PC-3 (cell line): ENCODE data around the gene MRLN. TPM values are rescaled to one million over a fixed set of nuclear protein-coding genes. Genes with fewer than 3 reads are reported as not detected.

Experiments used
- ATAC-seq: fragments of 200-7000 bp; cut with Tn5 transposase; 2 replicates; pipeline ENCODE4 v1.9.1; 2020; ENCODE audit warnings: mild to moderate bottlenecking, moderate library complexity
- BruUV-seq: library from RNA; stranded (reverse); fragments of 400-500 nt; replicated peaks from 2 replicates; lab custom pipeline; 2021; lab: Mats Ljungman, UMichigan
- CTCF ChIA-PET: fragments of 300-600 bp; sonication (Branson Sonifier 250); formaldehyde crosslinking; loops from one replicate; lab custom pipeline; 2022; ENCODE audit warnings: antibody characterized with exemption; lab: Charles Lee
- POLR2A ChIA-PET: fragments of 300-600 bp; sonication (Branson Sonifier 250); formaldehyde crosslinking; loops from one replicate; lab custom pipeline; 2022; ENCODE audit warnings: antibody characterized with exemption; ENCODE audit not compliant: unreplicated experiment; lab: Charles Lee
- DNase-seq: peaks from one replicate; pipeline ENCODE4 v3.0.0-alpha.2; 2015
- H2AFZ ChIP-seq: fragments of 300-600 bp; sonication (generic); 2 replicates; pipeline ENCODE4 v1.6.0; 2016; ENCODE audit warnings: antibody characterized with exemption, low read length
- H3F3A ChIP-seq: fragments of 300-600 bp; sonication (generic); one replicate; pipeline ENCODE4 v1.6.0; 2017; ENCODE audit warnings: antibody characterized with exemption, low read length, control low read depth, mild to moderate bottlenecking; ENCODE audit not compliant: unreplicated experiment
- H3K27ac ChIP-seq: fragments of 300-600 bp; sonication (generic); 2 replicates; pipeline ENCODE4 v1.5.1; 2016; ENCODE audit warnings: mild to moderate bottlenecking, low read length
- H3K27me3 ChIP-seq: fragments of 300-600 bp; sonication (generic); 2 replicates; pipeline ENCODE4 v1.6.1; 2016; ENCODE audit warnings: low read length, mixed read lengths
- H3K36me3 ChIP-seq: fragments of 300-600 bp; sonication (generic); 2 replicates; pipeline ENCODE4 v1.6.1; 2016; ENCODE audit warnings: low read depth, mixed run types, low read length, mixed read lengths
- H3K4me1 ChIP-seq: fragments of 300-600 bp; sonication (generic); 2 replicates; pipeline ENCODE4 v1.5.1; 2016; ENCODE audit warnings: low read length; ENCODE audit not compliant: insufficient read depth
- H3K4me2 ChIP-seq: fragments of 300-600 bp; sonication (generic); 2 replicates; pipeline ENCODE4 v1.6.0; 2016; ENCODE audit warnings: low read length
- H3K4me3 ChIP-seq: fragments of 300-600 bp; sonication (generic); 2 replicates; pipeline ENCODE4 v1.5.1; 2016; ENCODE audit warnings: mild to moderate bottlenecking, low read length, mixed read lengths
- H3K79me2 ChIP-seq: fragments of 300-600 bp; sonication (generic); 2 replicates; pipeline ENCODE4 v1.6.1; 2017; ENCODE audit warnings: low read length, mixed read lengths
- H3K9ac ChIP-seq: fragments of 300-600 bp; sonication (generic); 2 replicates; pipeline ENCODE4 v1.6.0; 2016; ENCODE audit warnings: mild to moderate bottlenecking, low read length
- H3K9me2 ChIP-seq: fragments of 300-600 bp; sonication (generic); replicated peaks from 2 replicates; pipeline ENCODE4 v1.6.1; 2016; ENCODE audit warnings: mixed run types, low read length, mixed read lengths
- H3K9me3 ChIP-seq: fragments of 300-600 bp; sonication (generic); 2 replicates; pipeline ENCODE4 v1.6.1; 2016; ENCODE audit warnings: low read length, mixed read lengths
- H4K20me1 ChIP-seq: fragments of 300-600 bp; sonication (generic); 2 replicates; pipeline ENCODE4 v1.6.1; 2016; ENCODE audit warnings: low read length, mixed read lengths
- EZH2 ChIP-seq: fragments of 300-600 bp; sonication (generic); IDR thresholded peaks from one replicate; pipeline ENCODE4 v1.6.1; 2017; ENCODE audit warnings: antibody characterized with exemption, mild to moderate bottlenecking, low read length; ENCODE audit not compliant: unreplicated experiment
- EZH2phosphoT487 ChIP-seq: fragments of 300-600 bp; sonication (generic); IDR thresholded peaks from 2 replicates; pipeline ENCODE4 v1.6.1; 2018; ENCODE audit warnings: mild to moderate bottlenecking, antibody characterized with exemption, low read length, borderline replicate concordance
- intact Hi-C: fragments of 100-400 bp; cut with micrococcal nuclease; formaldehyde crosslinking; loops from 2 replicates; pipeline ENCODE4 v1.9.0; 2023
- total RNA-seq: library from RNA; depleted of rRNA; stranded (reverse); fragments of >200 nt; gene quantifications from 2 replicates; pipeline ENCODE4 v1.2.3, GENCODE V29; 2014
- TF ChIP-seq, protein P1 (sequence below): fragments of 300-600 bp; sonication (generic); conservative IDR thresholded peaks from 2 replicates; pipeline ENCODE4 v1.5.1; 2017; ENCODE audit warnings: antibody characterized with exemption, low read depth, mild to moderate bottlenecking, low read length

Gene MRLN
- total RNA-seq, 1 experiment from 2014 or later: not detected

DNA sequence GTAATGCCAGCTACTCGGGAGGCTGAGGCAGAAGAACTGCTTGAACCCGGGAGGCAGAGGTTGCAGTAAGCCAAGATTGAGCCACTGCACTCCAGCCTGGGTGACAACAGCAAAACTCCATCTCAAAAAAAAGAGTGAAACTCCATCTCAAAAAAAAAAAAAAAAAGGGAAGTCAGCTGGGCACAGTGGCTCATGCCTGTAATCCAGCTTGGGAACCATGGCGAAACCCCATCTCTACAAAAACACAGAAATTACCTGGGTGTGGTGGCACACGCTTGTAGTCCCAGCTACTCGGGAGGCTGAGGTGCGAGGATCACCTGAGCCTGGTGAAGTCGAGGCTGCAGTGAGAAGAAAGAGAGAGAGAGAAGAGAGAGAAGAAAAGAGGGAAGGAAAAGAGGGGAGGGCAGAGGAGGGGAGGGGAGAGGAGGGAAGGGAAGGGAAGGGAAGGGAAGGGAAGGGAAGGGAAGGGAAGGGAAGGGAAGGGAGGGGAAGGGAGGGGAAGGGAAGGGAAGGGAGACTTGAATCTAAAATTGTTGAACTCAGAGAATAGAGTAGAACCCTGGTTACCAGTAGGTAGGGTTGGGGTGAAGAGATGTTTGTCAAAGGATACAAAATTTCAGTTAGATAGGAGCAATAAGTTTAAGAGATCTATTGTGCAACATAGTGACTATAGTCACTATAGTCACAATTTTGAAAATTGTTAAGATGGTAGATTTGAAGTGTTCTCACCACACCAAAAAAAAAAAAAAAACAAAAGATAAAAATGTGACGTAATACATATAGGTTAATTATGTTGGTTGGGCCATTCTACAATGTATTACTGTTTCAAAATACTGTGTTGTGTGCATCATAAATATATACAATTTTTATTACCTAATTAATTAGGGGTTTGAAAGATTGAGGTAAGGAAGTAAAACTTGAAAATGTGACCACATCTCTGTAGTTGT lies 46.1 kb downstream of the MRLN start:
- ChIA-PET CTCF (no interaction called here), POLR2A (no interaction called here)
- no peak for ATAC-seq
- Histone ChIP-seq H3K9ac (no peak overlapping the region), H4K20me1 (no peaks in the 10 kb centered on the region), H3K4me3 (0 out of 2 replicates have a peak overlapping the region, but pooled peaks have one; percentile 85), H3K4me2 (peak overlapping the region; percentile 92), H3F3A (no peaks in the 10 kb centered on the region), H3K79me2 (peaks cover 25% of the 10 kb centered on the region), H3K36me3 (no peaks in the 10 kb centered on the region), H3K9me2 (no peaks in the 10 kb centered on the region), H3K27me3 (no peaks in the 10 kb centered on the region), H2AFZ (no peak overlapping the region), H3K27ac (no peak overlapping the region), H3K9me3 (no peaks in the 10 kb centered on the region), H3K4me1 (peaks cover 29% of the 10 kb centered on the region)
- DNase-seq: no peak
- BruUV-seq: no TSS peak
- intact Hi-C loops: no loop called here
- no peak for TF ChIP-seq EZH2phosphoT487
- no peak for TF ChIP-seq EZH2
- TF ChIP-seq, protein P1, sequence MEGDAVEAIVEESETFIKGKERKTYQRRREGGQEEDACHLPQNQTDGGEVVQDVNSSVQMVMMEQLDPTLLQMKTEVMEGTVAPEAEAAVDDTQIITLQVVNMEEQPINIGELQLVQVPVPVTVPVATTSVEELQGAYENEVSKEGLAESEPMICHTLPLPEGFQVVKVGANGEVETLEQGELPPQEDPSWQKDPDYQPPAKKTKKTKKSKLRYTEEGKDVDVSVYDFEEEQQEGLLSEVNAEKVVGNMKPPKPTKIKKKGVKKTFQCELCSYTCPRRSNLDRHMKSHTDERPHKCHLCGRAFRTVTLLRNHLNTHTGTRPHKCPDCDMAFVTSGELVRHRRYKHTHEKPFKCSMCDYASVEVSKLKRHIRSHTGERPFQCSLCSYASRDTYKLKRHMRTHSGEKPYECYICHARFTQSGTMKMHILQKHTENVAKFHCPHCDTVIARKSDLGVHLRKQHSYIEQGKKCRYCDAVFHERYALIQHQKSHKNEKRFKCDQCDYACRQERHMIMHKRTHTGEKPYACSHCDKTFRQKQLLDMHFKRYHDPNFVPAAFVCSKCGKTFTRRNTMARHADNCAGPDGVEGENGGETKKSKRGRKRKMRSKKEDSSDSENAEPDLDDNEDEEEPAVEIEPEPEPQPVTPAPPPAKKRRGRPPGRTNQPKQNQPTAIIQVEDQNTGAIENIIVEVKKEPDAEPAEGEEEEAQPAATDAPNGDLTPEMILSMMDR: no peak

DNA sequence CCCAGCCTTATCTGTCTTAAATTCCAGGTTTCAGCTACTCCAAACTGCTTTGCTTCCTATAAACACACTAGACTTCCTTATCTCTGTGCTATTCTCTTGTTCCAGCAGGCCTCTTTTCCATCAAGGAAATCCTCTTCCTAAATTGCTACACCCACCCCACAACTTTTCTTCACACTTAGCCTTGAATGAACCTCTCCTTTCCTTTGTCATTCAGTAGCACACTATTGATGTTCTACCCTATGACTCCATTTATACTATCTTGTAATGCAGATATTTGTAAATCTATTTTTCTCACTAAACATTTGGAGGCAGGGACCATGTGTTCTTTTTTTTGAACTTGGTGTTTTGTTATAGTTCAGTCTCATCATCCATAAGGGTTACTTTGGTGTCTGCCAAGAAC lies 47.3 kb downstream of the MRLN start:
- no peaks in the 10 kb centered on the region for H3K27me3 ChIP-seq
- H3K27ac ChIP-seq: no peak overlapping the region
- ChIA-PET CTCF (no interaction called here), POLR2A (no interaction called here)
- no peak for DNase-seq
- no peak overlapping the region for H2AFZ ChIP-seq
- no peak overlapping the region for H3K9ac ChIP-seq
- H3K4me2 ChIP-seq: no peak overlapping the region
- H4K20me1 ChIP-seq: no peaks in the 10 kb centered on the region
- no peaks in the 10 kb centered on the region for H3F3A ChIP-seq
- TF ChIP-seq, protein P1: no peak
- TF ChIP-seq EZH2 (no peak), EZH2phosphoT487 (no peak)
- H3K4me3 ChIP-seq: no peak overlapping the region
- intact Hi-C loops: no loop called here
- no peaks in the 10 kb centered on the region for H3K36me3 ChIP-seq
- H3K4me1 ChIP-seq: peaks cover 35% of the 10 kb centered on the region
- no TSS peak for BruUV-seq
- no peaks in the 10 kb centered on the region for H3K9me3 ChIP-seq
- peaks cover 25% of the 10 kb centered on the region for H3K79me2 ChIP-seq
- no peak for ATAC-seq
- H3K9me2 ChIP-seq: no peaks in the 10 kb centered on the region

DNA sequence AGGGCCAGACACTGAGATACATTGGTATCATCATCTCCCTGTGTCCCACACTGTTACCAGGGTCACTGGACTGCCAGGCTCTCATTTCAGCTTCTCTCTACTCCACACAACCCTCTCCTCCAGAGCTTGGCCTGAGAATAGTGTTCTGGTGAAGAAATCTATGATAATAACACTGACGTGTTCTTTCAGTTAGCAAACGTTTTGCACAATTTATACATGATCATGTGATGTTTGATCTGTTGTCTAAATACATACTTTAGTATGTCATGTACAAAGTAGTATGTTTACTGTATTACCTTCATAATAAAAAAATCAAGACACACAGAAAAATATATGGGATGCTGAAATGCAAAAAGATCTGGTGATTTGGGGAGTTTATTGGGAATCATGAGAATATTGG lies 48.6 kb downstream of the MRLN start:
- DNase-seq: no peak
- no peak overlapping the region for H3K9ac ChIP-seq
- H3K4me1 ChIP-seq: peaks cover 29% of the 10 kb centered on the region
- no peak overlapping the region for H2AFZ ChIP-seq
- ChIA-PET CTCF (no interaction called here), POLR2A (no interaction called here)
- H3K79me2 ChIP-seq: peaks cover 25% of the 10 kb centered on the region
- no peak for ATAC-seq
- H3K27ac ChIP-seq: no peak overlapping the region
- H3F3A ChIP-seq: no peaks in the 10 kb centered on the region
- H3K36me3 ChIP-seq: no peaks in the 10 kb centered on the region
- H3K4me3 ChIP-seq: no peak overlapping the region
- no peaks in the 10 kb centered on the region for H4K20me1 ChIP-seq
- no peak for TF ChIP-seq EZH2phosphoT487
- TF ChIP-seq, protein P1: no peak
- TF ChIP-seq EZH2: no peak
- no TSS peak for BruUV-seq
- no peaks in the 10 kb centered on the region for H3K9me2 ChIP-seq
- no peaks in the 10 kb centered on the region for H3K27me3 ChIP-seq
- intact Hi-C loops: no loop called here
- no peak overlapping the region for H3K4me2 ChIP-seq
- no peaks in the 10 kb centered on the region for H3K9me3 ChIP-seq
